Stimulated activated CD4-positive, alpha-beta T cell treated with anti-CD3 and anti-CD28 coated beads, Interleukin-12 subunit alpha, Interleukin-12 subunit beta, amount 100 ng/mL, for 24 hours (primary cell): Measurements from ENCODE around the gene ASCC1.

ENCODE experiments used
- DNase-seq, 2 experiments: peaks; one replicate each; pipeline ENCODE4 v3.0.0-alpha.2; 2020; ENCODE audit warnings: low read depth in 2 of 2

The ASCC1 gene

GRCh38 chr10:72083790-72084459 is 132.2 kb downstream of the ASCC1 start:
- peak; percentile 32 to 58 for DNase-seq

DNA sequence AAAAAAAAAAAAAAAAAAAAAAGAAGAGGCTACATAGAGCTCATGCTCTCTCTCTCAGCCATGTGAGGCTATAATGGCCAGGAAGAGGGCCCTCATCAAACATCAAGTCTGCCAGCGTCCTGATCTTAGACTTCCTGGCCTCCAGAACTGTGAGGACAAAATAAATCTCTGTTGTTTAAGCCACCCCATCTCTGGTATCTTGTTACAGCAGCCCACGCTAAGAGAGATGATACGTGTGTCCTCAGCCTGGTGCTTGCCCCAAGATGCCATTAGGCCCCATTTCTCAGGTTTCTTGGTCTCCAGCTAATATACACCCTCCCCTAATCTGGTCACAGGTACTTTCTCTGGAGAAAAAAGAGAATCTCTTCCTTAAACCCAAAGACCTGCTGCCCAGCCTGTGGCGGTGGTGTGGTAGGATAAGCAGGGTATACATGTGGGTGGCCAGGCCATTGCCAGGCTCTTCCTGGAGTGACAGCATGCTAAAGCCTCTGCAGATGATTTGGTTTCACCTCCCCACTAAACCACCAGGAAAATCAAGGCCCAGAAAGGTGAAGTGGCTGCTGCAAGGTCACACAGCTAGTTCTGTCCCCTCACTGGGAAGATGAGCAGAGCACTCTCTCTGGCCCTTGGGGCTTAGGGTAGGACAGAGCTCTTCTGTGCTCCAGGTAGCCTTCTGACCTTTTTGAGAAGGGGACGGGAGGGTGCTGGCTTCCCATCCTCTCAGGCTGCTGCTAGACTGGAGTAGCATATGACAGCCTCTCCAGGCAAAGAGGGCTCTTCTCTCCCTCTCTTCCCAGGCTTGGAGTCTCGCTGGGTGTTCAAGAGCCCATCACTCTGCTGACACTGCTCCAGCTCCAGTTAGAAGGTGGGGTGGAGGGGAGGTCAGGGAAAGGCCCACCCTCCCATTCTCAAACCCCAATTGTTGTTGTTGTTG is 133.0 kb downstream of the ASCC1 start:
- no peak for DNase-seq

DNA sequence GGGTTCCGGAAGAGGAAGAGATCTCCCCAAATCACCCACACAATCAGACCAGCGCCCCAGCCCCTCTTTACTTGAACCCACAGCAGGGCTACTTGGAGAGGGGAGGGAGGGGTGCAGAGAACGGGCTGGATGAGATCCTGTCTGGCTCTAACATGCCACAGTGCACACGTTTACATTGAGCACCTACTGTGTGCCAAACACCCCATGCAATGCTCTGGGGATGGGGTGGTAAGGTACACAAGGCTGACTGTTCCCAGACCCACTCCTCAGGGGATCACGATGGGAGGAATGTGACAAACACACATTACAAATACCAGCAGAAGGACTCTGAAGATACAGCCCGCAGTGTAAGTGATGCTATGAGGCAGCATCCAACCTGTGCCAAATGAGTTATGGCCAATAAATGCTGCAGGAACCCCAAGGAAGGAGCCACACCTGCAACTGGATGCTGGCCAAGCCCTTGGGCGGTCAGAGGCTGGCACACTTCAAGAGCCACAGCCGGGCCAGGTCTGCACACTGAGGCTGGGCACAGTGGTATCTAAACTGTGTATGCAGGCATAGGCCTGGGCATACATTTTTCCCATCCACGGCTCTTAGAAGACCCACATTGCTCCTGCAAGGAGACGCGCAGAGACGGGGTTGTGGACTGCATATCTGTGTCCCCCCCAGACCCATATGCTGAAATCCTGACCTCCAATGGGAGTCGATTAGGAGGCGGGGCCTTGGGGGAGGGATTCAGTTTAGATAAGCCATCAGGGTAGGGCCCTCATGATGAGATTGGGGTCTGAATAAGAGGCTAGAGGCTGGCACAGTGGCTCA is 134.1 kb downstream of the ASCC1 start:
- DNase-seq, result no peak

DNA sequence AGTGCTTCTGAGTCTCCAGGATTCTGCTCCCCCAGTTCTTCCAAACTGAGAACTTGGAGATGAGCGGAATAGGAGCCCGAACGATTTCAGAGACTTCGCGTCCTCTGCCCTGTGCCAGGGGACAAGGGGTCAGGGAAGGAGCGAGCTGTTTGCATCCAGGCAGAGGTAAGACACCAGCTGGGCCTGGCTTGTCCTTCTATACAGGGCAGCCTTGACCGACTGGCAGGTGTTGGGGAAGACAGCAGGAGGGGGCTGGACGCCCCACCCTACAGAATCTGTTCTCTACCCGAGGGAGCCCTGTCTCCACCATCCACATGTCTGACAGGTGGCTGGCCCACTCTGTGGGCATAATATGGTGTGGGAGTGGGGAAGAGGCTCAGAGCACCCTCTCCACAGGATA is 134.9 kb downstream of the ASCC1 start:
- no peak for DNase-seq

DNA sequence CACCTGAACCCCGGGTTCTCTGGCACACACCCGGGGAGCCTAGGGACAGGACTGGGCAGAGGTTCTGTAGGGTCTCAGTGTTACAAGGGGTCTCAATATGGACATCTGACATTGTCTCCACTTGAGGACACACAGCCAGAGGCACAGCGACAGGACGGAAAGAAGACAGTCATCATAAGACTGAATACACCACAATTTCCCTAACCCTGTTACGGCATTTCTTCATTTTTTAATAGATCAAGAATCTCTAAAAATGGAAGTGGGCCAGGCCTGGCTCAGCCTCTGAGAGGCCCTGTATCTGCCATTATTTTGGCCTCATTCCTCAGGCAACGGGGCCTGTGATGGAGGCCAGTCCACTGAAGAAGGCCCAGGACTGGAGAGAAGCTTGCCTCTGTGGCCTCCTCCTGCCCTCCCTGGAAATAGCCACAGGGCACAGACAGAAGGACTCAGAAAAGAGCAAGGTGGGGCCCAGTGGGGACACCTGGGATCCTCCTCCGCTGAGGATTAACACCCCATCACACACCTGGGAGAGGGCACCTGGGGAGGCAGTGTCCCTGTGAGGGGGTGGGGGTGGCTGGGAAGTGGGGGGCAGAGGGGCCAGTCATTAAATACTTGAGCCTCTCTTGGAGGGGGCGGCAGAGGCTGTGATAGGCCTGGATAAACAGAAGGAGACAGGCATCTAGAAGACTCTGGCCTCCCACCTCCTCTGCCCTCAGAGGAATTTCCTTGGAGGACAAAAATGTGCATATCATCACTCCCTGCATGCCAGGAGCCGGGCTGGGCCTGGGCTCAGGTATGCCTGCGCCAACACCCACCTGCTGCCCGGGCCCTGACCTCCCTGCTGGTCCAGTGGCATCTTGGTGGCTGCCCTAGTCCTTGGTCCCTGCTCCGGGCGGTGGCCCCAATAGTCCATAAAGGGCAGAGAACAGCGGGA is 135.8 kb downstream of the ASCC1 start:
- DNase-seq, result no peak

- no peak for DNase-seq
Observed at GRCh38 chr10:72079356-72079755, 136.7 kb downstream of the ASCC1 start.

DNA sequence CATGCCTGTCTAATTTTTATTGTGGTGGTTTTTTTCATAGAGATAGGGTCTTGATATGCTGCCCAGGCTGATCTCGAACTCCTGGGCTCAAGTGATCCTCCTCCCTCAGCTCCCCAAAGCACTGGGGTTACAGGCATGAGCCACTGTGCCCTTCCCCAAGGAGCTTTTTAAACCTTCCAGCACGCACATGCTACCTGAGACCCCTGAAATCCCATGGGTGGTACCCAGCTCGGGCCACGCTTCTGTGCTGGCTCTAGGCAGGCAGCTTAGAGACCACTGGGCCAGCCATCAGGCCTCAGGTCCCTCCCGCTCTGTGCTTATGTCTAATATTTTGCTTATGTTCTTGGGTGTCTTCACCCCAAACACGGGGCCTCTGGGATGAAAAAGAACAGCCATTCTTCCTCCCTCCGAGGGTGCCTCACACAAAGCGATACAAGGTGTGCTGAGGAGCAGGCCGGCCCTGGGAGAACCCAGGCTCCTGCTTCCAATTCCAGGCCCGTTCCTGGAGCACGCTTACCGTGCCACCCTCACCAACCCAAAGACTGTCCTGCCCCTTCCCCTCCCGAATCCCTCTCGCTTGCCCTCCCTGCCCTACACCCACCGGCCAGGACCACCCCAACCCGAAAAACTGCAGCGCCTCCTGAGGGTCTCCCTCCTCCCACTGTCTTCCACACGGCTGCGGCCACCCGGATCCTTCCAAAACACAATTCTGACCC is 138.6 kb downstream of the ASCC1 start:
- no peak for DNase-seq

DNA sequence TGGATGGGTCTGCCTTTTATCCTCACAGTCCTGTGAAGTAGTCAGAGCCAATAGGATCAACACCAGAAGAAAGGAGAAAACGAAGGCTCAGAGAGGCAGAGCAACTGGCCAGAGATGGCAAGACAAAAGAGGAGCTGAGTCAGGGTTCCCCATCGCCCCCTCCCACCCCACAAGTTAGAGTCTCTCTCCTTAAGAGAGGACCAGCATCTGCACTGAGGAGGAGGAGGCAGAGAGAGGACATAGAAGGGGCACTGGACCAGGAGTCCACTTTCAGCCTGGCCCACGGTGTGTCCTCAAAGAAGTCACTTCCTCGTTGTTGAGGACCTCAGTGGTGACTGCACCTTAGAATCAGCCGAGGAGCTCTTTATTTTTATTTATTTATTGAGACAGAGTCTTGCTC is 139.3 kb downstream of the ASCC1 start:
- no peak for DNase-seq

GRCh38 chr10:72075376-72076115 is 140.5 kb downstream of the ASCC1 start:
- no peak for DNase-seq

GRCh38 chr10:72074574-72075375 is 141.3 kb downstream of the ASCC1 start:
- DNase-seq, result no peak

DNA sequence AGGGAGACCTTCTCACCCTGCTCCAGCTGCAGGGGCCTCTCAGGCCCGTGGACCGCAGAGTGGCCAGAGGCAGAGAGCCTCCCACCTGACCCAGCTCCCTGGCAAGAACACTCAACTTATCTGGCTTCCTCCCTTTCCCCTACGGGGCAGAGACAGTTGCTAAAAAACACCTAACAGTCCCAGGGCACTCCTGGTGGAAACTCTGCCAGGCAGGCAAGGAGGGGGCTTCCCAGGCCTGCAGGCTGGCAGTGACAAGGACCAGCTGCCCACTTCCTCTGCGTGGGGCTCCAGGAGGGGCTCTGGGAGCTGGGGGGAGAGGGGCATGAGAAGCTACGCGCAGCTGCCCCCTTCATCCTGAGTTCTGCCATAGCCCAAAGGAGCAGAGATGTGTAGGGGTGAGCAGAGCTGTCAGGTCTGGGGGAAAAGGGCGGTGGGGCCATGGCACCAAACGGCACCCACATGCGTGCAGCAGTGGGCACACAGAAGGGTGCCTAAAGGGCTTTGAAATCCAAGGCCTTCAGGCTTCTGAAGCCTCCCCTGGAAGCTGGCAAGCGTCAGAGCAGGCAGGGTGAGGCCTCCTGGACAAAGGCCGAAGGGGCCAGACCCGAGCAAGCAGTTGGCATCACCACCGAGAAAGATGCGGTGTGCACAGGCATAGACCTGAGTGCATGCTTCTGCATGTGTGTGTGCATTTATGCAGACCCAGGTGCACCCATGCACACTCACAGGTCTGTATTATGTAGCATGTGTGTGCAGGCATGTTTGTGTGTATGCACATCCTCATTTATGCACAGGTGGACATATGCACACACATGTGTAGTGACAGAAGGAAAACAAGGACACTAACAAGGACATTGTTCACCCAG is 142.1 kb downstream of the ASCC1 start:
- DNase-seq, result no peak

DNA sequence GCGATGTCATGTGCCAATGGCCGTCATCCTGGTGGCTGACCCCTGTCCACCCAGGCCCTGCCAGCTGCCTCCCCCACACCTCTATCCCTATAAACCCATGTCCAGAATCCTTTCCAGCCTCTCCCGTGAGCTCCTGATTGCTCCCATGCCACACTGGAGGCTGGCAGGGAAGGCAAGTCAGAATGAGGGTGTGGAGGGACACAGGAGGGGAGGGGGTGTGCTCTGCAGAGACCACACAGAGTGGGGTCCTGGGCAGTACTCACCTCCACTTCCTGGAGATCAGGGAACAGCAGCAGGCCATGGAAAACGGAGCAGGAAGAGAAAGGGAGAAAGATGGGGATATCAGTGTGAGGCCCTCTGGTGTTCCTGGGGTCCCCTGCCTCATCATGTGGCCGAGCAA is 143.4 kb downstream of the ASCC1 start:
- DNase-seq, result no peak

DNA sequence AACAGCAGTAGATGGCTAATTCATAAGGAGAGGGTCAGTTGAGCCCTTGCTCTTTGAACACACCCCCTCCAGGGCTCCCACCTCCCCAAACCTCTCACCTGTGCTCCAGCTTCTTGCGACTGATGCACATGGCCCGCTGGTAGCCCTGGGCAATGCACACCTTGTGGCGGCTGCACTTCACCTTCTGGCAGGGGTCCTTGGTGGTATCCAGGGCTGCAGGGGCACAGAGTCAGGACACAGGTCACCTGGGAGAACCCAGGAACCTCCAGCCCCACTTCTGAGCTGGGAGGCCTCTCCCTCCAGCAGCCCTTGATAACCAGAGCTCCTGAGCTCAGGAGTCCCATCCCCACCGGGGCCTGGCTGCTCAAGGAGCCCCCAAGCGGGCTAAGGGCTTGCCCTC is 144.0 kb downstream of the ASCC1 start:
- no peak for DNase-seq

- no peak for DNase-seq
Observed at GRCh38 chr10:72069751-72070526, 146.1 kb downstream of the ASCC1 start.

DNA sequence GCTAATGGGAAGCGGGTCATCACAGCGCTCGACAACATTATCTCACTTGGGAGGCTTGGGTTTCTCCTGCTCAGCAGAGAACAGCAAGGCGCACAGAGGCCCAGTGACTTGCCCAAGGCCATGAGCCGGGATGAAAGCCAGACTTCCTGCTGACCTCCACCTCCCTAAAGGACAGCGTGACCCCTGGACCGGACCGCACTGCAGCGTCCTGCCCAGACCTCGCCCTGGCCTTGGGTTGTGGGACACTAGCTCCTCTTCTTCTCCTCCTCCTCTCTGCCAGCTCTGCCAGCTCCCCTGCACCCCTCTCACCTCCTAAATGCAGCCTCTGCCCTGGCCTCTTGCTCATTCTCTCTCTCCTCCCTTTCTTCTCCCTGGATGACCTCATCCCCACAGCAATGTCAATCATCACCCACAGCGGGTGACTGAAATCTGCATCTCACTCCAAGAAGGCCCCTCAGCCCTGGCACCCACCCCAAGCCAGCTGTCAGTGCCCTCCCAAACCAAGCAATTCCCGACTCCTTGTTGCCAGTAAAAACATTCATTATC is 147.1 kb downstream of the ASCC1 start:
- no peak for DNase-seq

DNA sequence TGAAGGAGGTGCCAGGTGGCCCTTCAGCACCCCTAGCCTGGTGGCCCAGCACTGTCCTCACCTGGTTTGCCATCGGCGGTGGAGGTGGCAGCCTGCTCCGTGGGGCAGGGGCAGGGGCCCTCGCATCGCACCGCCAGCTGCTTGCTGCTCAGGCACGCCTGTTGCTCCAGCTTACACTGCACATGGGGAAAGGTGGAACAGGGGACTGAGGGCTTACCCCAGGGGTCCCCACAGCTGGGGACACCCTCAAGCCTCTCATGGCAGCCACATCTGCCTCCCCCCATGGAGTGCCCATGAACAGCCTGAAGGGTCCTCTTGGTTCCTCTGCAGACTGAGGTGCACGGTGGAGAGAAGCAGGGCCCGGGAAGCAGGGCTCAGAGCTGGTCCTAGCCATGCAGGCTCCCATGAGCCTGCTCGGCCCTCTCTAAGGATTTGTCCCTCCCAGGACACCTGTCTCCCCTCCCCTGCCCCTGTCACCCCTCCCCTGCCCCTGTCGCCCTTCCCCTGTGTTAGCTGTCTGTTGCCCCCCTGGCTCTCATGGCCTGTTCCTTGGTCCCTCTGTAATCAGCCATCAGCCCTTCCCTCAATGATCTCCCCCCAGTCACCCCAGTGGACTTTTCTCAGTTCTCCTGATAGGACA is 147.8 kb downstream of the ASCC1 start:
- DNase-seq, result no peak
